SIG-M5 treated with dmso at 0.1 percent for 504 hours (cell line): ENCODE results near the gene STRADA.
A peak's percentile ranks its signal among the peaks of the same experiment; 100 is the strongest.

ENCODE experiments used
- DNase-seq: peaks from one replicate; lab custom pipeline; 2025; ENCODE audit not compliant: unreplicated experiment; lab: John Stamatoyannopoulos, UW

The STRADA gene

DNA sequence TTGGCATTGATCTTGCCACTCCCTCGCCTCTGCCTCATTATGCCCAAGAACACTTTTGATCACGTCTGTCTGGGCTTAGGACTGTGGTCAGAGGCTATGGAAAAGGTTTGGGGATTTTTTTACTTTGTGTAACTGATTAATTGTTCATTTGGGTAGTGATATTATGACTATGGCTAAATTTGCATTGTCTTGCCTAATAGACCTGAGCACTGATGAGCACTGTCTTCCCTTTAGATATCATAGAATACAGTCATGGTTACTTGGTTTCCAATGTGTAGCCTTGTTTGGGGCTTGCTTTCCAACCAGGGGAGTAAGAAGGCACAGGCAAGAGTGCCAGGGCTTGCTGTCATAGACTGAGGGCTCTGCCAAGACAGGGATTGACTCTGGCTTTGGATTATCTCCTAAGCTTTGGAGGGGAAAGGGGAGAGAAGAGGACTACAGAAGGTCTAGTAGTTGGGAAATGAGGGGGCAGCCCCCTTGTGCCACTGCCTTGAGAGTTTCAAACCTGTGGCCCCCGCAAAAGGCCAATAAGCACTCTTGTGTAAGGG is 55.4 kb downstream of the STRADA start:
- DNase-seq, result no peak

DNA sequence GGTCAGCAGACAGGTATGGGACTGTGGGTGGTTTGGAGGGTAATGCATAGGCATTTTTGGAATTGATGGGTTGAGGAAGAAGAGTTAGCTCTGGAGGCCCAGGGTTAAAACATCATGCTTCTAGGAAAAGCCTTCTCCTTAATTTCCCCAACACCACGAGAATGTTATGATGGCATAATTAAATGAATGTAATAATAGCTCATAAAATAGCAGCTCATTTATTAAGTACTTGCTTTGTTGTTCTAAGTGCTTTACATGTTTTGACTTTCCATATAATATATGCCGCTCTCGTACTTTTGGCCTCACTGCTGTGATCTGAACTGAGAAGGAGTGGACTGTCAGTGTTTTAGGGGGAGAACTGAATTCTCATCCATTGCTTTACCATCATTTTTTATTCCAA is 56.0 kb downstream of the STRADA start:
- no peak for DNase-seq

DNA sequence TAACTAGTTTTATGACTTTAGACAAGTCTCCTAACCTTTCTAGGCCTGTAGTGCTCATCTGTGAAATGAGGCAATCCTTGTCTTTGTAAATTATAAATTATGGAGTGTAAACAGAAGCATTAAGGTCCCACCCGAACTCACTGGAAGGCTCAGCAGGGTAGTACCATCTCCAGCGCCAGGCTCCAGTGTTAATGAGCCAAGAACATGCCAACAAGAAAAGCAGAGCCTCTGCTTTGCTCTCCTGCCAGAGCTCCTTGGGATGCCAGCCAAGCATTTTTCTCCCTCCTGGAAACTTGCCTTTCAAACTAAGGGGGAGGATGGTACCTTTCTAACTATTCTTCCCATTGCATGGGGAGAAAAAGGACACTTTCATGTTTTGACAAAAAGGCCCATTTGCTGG is 56.6 kb downstream of the STRADA start:
- no peak for DNase-seq

DNA sequence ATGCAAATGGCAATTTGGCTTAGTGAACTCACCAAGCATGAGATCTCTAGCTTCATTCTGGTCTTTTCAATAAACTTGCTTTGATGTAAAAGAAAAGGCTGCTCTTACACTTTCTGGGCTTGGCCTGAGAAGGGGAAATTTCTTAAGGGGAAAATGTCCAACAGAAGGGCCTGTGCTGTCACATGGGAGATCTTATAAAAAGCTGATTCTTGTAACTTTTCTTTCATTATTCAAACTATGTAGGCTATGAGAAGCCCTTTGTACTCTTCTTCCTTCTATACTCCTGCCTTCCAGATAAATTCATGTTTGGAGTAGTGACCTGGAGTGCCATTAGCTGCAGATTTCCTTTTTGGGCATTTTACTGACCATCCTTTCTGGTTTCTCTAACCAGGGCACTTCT is 58.6 kb downstream of the STRADA start:
- DNase-seq, result no peak

DNA sequence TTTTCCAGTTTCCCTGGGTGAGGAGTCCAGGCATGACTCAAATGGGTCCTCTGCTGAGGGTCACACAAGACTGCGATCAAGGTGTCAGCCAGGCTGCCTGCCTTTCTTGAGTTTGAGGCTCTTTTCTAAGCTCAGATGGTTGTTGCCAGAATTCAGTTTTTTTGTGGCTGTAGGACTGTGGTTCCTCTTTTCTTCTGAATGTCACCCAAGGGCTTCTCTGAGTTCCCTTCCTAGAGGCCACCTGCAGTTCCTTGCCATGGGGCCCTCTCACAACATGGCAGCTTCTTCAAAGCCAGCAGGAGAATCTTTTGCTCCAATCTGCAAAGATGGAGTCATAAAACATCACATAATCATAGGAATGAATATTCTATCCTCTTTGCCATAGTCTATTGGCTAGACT is 59.2 kb downstream of the STRADA start:
- DNase-seq, result peak; percentile 56

DNA sequence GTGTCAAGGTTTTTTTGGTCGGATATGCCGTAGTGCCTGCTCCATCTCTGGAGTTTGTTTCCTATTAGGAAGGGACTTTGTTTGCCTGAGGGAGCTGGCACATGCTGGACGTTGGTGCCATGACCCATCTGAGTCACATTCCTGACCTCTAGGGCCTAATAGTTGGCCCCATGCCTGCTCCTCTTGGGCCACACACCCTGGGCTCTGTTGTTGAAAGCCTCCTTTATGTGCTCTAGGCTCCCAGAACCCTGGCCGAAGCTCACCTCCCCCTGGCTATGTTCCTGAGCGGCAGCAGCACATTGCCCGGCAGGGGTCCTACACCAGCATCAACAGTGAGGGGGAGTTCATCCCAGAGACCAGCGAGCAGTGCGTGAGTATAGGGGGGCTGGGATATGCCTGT is 60.1 kb downstream of the STRADA start:
- peak; percentile 19 for DNase-seq

DNA sequence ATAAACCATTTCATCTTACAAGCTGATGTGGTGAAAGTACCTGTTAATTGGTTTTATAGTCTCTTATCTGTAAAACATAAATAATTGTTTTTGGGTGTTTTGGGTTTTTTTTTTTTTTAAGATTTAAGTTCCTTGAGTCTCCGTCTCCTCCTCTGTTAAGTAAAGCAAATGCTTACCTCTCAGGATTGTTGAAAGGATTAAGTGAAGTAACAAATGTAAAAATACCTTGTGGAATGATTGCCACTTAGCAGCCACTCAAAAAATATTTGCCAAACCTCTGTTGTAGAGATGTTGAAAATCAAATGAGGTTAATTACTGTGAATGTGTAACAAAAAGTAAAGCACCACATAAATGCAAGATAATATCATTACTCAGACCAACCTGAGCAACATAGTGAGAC is 60.9 kb downstream of the STRADA start:
- no peak for DNase-seq

DNA sequence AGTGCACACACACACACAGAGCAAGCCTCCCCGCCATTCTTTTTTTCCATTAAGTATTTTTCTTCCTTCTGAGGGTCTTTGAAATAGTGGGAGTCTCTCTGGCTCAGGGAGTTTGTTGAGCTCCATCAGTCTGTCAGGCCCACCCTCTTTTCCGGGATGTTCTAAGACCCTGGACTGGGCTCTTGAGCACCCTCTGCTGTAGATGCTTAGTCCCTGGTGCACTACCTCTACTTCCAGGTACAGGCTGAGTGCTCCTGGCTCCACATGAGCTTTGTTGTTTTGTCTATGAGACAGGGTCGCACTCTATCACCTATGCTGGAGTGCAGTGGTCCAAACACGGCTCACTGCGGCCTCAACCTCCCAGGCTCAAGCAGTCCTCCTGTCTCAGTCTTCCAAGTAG is 62.4 kb downstream of the STRADA start:
- DNase-seq, result no peak

DNA sequence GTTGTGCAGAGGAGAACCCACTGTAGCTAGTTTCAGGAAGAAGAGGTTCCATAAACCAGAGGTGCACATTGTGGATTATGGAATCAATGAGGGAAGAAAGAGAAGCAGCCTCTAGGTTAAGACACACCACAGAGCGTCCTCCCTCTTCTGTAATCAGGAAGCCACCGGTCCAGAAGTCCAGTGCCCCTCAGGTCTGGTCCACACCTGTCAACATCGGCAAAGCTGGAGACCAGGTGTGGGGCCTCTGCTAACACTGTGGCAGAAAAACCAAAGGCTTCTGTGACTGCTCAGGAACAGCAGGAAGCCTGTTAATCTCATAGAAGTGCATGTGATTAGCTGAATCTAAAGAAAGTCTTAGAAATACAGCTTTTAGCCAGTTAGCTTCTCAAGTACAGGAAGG is 65.0 kb downstream of the STRADA start:
- no peak for DNase-seq

DNA sequence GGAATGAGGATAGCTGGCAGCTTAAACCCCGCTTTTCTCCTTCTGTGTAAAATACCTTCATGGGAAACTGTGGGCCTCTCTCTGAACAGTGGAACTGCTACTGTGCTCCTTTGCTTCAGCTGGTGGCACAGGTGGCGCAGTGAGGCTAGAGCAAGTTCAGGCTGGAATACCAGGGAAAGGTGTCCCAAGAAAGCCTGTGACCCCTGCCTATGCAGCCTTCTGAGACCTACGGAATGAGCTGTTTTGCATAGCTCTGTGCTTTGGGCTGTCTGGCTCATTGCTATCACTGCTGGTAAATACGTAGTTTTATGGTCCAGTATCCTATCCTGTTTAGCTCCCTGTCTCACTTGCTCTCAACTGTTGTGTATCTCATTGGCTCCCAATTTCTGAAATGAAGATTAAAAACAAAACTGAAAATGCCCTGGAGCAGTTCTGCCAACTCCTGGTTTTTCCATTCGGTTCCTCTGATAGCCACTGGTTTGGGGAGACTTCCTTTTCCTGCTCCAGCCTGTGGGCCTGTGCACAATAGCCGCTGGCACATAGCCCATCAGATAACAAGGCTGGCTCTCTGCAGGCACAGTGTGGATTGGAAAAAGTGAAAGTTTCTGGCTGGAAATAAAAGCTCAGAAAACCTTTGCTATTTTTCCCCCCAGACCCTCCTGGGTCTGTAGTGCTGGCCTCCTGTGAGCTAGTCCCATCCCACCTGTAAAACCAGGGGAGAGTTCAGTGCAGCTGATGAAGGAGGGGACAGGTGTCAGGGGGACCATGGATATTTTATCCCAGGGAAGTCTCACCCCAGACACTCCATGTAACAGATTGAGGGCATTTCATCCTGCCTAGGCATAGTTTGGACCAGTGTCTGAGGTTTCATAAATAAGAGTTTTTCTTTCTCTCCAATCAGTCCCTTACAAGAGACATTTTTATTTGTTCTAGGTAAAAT is 65.7 kb downstream of the STRADA start:
- peak; percentile 75 for DNase-seq

DNA sequence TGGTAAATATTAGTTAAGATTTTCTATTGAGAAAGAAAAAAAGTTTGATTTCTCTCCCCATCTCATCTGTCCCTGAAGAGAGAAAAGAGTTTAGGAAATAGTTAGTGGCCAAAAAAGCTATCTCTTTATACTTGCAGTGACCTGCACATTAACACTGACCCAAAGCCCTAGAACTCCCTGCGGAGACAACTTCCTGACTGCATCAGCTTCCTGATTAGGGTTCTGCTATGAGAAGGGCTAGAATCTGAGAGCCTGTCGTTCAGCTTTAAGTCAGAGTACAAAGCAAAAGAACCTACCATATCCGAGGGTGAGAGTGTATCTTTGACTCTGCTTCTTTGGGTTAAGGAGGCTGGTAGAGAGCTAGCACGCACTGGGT is 66.4 kb downstream of the STRADA start:
- DNase-seq, result no peak

DNA sequence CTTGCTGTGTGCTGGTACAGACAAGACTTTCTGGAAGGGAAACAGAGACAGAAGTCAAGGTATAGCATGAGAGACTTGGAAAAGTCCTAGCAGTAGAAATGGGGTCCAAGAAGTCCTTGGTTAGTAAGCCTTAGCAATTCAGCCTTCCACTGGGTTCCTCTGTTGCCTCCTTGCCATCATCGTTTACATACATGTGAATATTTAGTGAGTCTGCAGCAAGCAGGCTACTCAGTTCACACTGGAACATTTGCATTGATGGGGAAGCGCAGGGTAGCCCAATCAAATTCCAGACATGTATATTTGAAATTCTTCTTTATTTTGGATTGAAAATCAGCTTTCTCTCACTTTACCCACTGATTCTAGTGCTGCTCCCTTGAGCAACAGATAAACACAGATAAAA is 68.7 kb downstream of the STRADA start:
- no peak for DNase-seq

DNA sequence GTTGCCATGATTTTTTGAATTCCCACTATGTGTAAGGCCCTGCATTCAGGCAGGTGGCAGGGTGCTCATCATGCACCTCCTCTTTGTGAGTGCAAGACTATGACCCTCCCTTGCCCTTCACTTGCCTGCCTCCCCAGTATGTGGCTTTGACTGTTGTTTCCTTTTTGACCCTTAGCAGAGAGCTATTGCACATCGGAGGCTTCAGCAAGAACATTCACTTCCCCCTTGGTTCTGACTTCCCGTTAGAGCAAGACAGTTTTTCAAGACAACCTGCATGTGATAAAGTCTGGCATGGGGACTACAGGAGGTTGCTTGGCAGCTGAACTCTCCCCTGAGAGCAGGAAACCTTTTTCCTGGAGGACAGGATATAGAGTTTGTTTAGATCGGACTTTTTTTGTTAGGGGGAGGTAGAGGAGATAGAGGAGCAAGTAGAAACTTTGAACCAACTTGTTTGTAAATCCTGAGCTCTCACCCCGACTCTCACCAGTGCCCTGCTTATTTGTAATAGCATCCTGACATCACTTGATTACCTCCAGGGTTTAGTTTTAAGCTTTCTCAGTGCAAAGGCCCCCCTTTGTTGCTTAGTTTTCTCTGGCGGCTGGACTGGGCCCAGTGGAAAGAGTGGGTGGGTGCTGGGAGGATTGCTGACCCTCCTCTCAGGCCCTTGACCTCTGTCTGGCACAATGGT is 75.9 kb downstream of the STRADA start:
- DNase-seq, result peak; percentile 98

DNA sequence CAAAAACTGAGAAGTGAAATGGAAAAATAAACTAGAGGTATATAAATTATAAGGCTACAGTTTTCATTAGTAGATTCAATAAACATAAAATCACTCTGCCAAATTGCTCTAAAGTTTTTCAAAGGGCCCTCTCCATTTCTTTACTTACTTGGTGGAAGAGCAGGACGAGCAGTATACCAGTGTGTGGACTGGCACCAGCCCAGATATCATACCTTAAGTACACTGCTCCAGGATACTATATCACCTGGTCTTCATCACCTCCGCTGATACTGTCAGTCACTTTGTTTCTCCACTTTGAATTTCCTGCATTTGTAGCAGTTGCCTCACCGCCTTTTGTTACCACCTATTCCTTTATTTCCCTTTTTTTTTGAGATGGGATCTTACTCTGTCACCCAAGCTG is 81.7 kb downstream of the STRADA start:
- no peak for DNase-seq

DNA sequence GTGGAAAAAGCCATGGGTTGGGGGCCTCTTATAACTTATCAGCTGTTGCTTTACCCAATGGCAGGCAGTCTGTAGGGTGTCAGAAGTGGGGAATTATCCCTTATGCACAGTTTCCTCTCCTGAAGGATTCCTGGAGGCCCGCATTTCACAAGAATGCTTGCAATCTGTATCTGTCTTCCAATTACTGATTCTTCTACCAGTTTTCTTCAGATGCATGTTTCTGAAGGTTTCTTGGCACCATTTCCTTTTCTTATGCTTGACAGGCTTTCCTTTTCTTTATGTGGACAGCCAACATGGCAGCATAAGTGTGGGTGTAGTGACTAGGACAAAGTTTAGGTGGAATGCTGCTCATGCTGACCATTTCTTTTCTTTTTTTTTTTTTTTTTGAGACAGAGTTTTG is 83.2 kb downstream of the STRADA start:
- DNase-seq, result no peak

DNA sequence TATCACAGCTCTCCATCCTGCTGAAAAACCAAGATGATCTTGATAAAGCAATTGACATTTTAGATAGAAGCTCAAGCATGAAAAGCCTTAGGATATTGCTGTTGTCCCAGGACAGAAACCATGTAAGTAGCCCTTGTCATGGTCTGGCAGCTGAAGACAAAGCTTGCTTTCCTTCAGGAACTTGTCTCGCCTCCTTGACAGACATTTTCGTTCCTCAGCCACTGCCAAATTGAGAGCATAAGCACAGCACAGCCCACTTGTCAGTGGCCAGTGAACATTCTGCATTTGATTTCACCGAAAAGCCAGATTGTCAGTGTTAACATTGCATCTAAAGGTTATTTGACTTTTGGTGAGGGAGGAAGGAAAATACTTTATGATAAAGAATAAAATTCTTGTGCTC is 83.8 kb downstream of the STRADA start:
- no peak for DNase-seq

DNA sequence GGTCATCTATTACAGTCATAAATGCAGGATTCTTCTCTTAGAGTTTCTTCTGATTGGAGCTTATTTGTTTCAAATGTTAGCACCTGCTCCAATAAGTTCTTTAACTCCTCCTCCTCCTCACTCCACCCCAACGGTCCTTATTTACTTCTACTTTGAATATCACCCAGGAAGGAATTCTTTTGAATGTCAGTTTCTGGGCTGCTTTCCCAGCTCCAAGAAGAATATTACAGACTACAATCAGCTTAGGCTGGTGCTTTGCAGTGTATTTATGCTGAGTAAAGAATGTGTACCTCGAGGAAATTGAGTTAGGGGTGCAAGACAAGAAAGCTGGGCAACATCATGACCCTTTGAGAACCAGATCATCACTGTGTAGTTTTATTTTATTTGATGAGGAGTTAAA is 88.5 kb downstream of the STRADA start:
- DNase-seq, result no peak
